ENCODE data around the gene NGEF.

- TF ChIP-seq, protein P1, sequence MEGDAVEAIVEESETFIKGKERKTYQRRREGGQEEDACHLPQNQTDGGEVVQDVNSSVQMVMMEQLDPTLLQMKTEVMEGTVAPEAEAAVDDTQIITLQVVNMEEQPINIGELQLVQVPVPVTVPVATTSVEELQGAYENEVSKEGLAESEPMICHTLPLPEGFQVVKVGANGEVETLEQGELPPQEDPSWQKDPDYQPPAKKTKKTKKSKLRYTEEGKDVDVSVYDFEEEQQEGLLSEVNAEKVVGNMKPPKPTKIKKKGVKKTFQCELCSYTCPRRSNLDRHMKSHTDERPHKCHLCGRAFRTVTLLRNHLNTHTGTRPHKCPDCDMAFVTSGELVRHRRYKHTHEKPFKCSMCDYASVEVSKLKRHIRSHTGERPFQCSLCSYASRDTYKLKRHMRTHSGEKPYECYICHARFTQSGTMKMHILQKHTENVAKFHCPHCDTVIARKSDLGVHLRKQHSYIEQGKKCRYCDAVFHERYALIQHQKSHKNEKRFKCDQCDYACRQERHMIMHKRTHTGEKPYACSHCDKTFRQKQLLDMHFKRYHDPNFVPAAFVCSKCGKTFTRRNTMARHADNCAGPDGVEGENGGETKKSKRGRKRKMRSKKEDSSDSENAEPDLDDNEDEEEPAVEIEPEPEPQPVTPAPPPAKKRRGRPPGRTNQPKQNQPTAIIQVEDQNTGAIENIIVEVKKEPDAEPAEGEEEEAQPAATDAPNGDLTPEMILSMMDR (IDR thresholded peaks at IDR 0.05; ENCODE audit: insufficient read depth, low read length, poor library complexity, severe bottlenecking), result no peak
- no peak for TF ChIP-seq EZH2phosphoT487 (conservative IDR thresholded peaks at IDR 0.05; ENCODE audit: low read length)
These were observed 147.9 kb downstream of the NGEF start for GRCh38 chr2:232865165-232865564.

Measured in SU-DHL-6 (cell line).